ENCODE measurements around the gene SUSD2.
A peak's percentile ranks its signal among the peaks of the same experiment; 100 is the strongest.
"Not testable (repeated sequence)": the region's sequence is repeated elsewhere in the genome, so short reads cannot be mapped to it uniquely, and the experiment has no call there.

Gene SUSD2, protein sequence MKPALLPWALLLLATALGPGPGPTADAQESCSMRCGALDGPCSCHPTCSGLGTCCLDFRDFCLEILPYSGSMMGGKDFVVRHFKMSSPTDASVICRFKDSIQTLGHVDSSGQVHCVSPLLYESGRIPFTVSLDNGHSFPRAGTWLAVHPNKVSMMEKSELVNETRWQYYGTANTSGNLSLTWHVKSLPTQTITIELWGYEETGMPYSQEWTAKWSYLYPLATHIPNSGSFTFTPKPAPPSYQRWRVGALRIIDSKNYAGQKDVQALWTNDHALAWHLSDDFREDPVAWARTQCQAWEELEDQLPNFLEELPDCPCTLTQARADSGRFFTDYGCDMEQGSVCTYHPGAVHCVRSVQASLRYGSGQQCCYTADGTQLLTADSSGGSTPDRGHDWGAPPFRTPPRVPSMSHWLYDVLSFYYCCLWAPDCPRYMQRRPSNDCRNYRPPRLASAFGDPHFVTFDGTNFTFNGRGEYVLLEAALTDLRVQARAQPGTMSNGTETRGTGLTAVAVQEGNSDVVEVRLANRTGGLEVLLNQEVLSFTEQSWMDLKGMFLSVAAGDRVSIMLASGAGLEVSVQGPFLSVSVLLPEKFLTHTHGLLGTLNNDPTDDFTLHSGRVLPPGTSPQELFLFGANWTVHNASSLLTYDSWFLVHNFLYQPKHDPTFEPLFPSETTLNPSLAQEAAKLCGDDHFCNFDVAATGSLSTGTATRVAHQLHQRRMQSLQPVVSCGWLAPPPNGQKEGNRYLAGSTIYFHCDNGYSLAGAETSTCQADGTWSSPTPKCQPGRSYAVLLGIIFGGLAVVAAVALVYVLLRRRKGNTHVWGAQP

GRCh38 chr22:24181088-24181995 is at the start of gene SUSD2:
Gene SUSD2 (plus strand): TSS chr22:24181487. CDS start chr22:24181520, 33 bp downstream.
- DNase-seq = no peak

- no peak for DNase-seq
Measured at GRCh38 chr22:24133187-24133965, 47.9 kb upstream of the SUSD2 start.

DNA sequence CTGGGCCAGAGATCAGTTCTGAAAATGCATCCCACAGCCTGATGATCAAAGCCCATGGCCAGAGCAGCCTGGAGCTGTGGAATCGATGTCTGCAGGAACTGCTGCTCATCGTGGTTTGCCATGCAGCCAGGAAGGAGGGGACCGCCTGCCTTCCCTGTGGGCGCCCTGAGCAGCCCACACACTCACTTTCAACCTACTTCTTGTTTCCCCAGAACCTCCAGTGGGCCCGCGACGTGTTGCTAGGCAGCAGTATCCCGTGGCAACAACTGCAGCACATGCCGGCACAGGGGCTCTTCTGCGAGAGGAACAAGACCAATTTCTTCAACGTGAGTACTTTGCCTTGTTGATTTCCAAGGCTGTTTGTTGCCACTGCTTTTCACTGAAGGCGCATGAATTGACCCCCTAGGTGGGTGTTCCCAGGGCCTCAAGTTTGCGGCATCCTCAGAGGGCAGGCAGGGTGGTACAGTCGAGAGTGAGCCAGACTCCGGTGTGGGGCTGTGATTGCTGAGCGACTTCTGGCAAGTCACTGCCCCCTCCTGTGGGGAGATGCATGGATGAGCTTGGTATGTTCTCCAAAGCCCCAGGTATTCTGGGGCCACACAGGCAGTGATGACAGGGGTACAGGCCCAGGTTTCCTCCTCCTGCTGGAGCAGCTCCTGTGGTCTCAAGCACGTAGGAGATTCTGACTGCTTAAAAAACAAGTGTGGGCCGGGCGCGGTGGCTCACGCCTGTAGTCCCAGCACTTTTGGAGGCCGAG is 47.0 kb upstream of the SUSD2 start:
- peak; percentile 41 for DNase-seq

- not testable (repeated sequence) for DNase-seq
Measured at GRCh38 chr22:24136533-24136932, 44.8 kb upstream of the SUSD2 start.

DNA sequence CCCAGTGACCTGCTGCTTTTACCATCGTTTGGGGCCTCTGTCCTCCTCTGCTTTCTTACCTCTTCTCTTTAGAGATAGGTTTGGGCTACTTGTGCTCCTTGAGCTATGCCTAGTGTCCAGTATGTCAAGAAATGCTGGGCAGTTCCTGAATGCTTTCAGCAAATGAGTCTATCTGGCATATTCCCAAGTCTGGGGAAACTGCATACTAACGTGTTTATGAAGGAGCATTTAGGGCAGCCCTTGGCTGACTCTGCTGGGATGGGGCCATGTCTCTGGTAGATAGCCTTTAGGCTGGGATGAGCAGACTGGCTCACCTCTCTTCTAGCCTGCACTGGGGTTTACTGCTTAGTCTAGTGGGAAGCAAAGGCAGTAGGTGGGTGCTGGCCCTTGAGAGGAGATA is 43.7 kb upstream of the SUSD2 start:
- no peak for DNase-seq

DNA sequence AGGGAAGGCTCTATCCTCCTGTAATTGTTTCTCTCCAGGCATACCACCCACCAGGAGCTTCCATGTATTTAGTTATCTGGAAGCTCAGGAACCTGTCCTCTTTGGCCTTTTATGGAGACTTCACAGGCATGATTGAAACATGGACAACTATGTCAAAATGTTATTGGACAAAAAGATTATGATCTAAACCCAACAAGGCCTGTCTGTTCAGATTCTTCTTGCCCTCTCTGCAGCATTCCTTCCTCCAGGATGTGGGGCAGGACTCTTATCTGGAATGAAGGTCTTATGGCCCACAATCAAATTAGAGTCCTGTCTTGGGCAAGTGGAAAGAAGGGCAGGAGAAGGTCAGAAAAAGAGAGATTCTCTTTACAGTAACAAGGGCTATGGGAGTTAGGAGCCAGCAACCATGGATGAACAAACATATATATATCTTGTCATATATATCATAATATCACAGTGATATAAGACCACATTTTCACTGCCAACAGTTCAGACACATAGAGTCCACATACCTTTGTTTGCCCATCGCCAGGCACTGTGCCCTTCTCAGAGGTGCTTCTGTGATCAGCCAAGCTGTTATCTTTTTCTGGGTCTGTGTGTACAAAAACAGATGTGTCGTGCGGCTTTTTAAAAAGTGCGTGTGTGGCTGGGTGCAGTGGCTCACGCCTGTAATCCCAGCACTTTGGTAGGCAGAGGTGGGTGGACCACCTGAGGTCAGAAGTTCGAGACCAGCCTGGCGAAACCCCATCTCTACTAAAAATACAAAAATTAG is 42.5 kb upstream of the SUSD2 start:
- no peak for DNase-seq

DNA sequence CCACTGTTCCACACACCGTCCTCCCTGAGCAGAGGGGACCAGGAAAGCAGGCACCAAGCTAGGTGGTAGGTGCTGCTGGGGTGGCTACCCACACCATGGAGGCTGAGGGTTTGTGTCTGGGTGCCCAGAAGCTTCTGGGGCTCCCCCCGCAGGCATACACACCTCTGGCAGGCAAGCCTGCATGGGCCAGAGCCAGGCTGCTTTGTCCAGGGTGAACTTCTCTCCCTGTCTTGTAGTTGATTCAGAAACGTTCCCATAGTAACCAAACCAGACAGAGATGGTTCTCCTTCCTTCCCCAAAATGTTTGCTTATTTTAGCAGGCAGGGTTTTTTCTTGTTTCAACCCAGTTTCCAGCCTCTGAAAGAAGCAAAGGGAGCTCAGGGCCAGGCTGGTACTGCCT is 40.9 kb upstream of the SUSD2 start:
- peak; percentile 42 for DNase-seq

GRCh38 chr22:24141586-24141985 is 39.7 kb upstream of the SUSD2 start:
- no peak for DNase-seq

DNA sequence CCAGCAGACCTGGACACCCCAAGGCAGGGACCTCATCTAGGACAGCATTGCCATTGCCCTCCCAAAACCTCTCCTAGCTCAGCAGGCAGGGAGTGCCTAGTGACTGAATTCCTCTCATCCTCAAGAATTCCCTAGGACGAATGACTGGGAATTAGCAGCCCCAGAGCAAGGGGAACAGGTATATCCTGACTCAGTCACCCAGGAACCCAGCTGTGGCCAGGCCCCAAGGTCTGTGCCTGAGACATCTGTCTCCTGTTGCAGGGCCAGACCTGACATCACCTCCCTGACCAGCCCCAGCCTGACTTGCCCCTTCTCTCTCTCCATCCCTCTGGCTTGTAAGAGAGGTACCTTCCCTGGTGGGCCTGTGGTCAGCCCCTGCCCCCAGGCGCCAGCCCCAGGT is 39.0 kb upstream of the SUSD2 start:
- DNase-seq = no peak

DNA sequence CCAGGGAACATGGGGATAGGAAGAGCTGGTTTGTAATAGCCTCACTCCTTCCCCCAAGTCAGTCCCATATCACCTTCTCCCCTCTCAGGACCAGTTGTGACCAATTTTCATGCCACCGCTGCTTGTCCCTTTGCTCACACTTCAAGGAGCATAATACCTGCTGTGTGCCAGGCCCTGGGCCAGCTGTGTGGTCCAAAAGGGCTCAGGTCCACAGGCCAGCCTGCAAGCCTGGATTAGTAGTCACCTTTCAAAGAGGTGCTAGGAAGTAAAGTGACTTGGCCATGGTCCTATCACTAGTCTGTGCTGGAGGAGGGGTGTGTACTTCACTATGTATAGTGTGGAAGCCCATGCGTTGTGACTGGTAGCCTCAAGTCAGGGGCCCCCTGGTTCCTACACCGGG is 38.5 kb upstream of the SUSD2 start:
- no peak for DNase-seq

DNA sequence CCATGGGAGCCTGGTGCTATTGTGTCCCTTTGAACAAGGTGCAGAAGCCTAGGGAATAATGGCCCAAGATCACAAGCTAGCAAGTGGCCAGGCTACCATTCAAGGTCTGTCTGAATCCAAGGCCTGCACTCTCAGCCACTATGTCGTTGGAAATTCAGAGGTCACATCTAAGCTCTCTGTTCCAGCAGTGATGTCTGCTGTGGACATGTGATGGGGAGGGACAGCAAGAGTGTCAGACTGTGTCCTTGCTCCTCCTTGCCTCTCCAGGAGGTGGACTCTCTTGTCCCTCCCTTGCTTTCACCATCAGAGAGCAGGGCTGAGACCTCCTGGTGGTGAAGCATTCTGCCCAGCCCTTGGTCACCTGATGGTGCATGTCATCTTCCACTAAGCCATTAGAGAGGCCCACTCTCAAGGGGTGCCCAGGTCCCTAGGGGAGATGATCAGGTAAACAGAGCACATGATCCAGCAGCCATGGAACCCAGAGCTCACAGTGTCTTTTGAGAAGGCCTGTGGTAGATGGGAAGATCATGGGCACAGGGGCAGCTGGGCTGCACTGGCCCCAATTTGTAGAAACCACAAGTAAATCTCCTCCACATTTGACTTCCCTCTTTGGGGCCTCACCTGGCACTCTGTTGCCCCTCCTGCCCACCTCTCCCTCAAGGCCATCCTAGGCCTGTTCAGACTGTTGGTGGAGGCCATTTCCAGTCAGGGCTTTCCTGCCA is 37.1 kb upstream of the SUSD2 start:
- no peak for DNase-seq

DNA sequence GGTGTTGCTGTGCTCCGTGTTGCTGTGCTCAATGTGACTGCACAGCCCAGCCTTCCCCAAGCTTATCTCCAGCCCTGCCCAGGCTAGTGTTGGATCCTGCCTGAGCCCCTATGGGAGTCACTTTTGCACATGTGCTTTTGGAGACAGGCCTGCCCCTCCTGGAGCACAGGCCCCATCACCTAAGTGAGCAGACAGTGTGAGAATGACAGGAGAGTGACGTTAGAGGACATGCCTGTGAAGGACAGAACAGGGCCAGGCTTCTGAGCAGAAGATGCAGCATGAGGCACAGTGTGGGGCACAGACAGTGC is 36.6 kb upstream of the SUSD2 start:
- DNase-seq = no peak

DNA sequence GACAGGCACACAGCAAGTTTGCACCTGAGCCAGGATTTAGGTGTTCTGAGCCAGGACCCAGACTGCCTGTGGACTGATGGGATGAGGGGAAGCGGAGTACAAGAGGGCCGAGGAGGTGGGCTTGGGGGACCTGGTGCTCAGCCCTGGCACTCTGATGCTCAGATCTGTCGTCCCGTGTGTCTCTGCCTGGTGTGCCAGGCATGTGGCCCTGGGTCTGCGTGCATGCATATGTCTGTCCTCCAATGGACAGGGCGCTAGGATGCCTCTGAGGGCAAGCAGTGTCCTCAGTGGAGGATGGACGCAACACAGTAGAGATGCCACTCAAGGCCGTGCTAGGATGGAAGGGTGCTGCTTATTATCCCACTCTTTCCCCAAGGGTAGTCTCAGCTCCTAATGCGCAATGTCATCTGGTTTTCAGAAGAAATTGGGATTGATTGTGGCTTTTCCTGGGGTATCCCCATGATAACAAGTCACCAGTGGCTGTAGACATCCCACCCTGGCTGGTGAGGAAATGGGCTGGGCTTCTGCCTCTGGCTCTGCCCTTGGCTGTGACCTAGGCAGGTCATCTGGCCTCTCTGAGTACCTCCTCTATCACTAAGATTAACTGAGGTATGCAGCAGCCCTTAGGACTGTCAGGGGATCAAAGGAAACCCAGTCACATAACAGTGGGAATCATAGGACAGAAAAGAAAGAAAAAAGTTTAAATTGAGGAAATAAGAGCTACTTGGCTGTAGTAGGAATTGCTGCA is 35.7 kb upstream of the SUSD2 start:
- DNase-seq = no peak

GRCh38 chr22:24146194-24146616 is 35.1 kb upstream of the SUSD2 start:
- DNase-seq = peak; percentile 61

DNA sequence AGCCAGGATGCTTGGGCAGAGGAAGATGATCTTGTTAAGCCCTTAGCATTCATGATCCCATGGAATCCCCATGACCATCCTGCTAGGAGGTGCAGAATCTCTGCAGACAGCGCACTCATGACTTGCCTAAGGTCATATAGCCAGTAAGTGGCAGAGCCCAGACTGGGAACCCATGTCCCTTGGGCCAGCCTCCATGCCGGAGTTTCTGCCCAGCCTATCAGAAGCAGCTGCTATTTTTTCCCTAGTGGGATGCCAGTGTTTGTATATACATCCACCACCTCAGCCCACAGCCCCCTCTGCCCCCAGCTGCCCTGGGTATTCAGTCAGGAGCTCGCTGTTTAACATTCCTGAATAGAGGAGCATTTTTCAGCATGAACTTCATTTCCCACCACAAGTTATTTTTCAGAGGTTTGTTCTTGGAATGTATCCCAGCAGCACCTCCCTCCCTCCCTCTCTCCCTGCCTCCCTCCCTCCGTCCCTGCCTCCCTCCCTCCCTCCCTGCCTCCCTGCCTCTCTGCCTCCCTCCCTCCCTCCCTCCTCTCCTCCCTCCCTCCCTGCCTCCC is 34.4 kb upstream of the SUSD2 start:
- DNase-seq = no peak

GRCh38 chr22:24147666-24148065 is 33.6 kb upstream of the SUSD2 start:
- no peak for DNase-seq

- peak; percentile 24 for DNase-seq
Measured at GRCh38 chr22:24148266-24149197, 32.8 kb upstream of the SUSD2 start.

DNA sequence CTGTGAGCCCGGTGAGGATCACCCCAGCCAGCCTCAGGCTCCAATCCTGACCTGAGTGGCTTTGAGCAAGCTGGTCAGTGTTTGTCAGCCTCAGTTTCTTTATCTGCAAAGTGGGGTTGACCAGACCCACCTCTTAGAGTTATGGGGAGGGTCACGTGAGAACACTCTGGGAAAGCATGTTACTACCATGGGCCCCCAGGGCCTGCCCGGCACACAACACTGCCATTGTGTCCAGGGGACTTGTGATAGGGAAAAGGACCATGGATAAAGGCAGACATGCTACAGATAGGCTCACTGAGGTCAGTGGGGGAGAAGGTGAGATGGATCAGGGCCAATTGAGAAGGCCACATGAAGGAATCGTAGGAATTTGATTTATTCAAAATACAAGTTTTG is 32.1 kb upstream of the SUSD2 start:
- no peak for DNase-seq

Measured in suppressor macrophage treated with lipopolysaccharide for 4 hours (primary cell).